ENCODE data around the gene FAM111B.

FAM111B gene

DNA sequence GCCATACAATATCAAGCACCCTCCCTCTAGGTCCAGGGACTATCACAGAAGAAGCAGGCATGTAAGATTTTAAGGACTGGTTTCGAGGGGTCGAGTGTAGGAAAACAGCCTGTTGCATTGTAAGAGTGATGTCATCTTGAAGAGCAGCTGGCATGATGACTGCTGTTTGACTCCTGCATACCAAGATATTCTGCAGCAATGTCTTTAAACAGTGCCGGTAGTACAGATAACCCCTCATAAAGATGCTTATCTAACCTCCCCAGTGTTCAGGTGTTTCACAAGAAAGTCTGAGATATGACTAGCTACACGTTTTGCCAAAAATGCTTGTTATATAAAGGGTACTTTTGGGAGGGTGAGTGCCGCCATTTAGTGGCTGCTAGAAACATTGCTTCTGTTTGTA is 47.6 kb downstream of the FAM111B start:
- peak overlapping the region; percentile 54 for H3K27ac ChIP-seq
- TF ChIP-seq, protein P1, sequence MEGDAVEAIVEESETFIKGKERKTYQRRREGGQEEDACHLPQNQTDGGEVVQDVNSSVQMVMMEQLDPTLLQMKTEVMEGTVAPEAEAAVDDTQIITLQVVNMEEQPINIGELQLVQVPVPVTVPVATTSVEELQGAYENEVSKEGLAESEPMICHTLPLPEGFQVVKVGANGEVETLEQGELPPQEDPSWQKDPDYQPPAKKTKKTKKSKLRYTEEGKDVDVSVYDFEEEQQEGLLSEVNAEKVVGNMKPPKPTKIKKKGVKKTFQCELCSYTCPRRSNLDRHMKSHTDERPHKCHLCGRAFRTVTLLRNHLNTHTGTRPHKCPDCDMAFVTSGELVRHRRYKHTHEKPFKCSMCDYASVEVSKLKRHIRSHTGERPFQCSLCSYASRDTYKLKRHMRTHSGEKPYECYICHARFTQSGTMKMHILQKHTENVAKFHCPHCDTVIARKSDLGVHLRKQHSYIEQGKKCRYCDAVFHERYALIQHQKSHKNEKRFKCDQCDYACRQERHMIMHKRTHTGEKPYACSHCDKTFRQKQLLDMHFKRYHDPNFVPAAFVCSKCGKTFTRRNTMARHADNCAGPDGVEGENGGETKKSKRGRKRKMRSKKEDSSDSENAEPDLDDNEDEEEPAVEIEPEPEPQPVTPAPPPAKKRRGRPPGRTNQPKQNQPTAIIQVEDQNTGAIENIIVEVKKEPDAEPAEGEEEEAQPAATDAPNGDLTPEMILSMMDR (conservative IDR thresholded peaks at IDR 0.05) = peak; percentile 39

DNA sequence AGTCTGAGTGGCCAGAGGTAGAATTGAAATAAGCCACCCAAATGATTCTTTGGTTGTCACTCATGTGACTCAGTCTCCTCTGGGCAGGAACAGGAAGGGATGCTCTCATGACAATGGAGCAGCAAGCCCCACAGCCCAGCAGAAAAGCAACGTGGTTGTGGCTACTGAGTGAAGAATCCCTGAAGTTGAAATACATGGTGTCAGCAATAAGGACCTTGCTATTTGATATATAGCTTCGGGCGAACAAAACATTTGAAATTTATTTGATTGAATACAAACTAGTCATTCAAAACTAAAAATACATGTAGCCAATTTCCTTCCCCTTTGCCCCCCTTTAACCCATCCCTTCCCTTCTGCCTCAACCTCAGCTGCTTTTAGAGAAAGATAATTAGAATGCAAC is 50.4 kb downstream of the FAM111B start:
- TF ChIP-seq, protein P1 (conservative IDR thresholded peaks at IDR 0.05) = no peak
- peak overlapping the region; percentile 24; the same call in 1 of the 2 replicates for H3K27ac ChIP-seq

DNA sequence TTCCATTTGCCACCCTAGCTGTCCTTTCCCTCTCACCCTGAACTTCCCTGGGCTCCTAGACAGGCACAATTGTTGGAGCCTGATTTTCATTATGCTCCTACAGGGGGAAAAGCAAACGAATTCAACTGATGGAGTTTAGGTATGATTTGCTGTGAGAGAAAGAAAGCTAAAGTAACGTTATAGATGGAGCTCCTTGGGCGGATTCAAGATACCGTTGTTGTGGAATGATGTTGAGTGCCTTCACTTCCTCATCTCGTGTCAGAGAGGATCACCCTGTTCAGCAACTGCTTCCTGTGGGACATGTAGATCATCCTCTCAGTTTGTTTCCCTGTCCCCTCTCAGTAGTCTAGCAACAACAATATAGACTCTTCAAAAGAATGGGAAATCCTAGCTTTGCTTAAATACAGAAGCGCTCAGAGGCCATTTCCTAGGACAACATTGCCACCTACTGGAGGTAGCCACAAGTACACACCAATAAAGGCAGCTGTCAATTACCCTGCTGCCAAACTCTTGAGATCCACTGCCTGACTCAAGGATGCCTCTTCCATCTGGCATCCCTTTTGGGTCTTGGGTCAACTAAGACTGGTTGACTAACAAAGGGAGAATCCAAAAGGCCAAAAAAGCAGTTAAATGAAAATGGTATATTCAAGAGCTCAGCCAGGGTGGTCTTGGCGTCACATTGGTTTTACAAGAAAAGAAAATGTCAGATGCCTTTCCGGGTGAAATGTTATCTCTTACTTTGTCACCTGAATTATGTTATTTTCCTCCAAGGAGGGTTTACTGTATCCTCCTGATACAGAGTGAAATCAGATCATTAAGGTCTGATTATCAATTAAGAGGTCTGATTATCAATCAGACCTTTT is 51.4 kb downstream of the FAM111B start:
- TF ChIP-seq, protein P1 (conservative IDR thresholded peaks at IDR 0.05) = peak; percentile 80
- H3K27ac ChIP-seq = peak overlapping the region; percentile 24; the same call in 1 of the 2 replicates

DNA sequence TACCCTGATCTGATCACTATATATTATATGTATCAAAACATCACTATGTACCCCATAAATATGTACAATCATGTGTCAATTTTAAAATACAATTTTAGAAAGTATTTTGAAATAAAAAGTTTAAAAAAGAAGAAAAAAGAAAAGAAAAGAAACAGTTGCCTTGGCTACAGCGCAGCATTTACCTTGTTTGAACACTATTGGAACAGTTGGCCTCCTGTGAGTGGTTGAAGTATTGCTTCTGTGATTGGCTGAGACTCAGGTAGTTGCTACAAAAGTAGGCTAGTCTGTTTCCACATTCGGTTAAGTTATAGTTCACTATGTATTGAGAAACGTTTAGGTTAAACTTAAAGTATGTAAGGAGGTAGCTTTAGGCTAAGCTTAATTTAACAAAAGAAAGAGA is 57.0 kb downstream of the FAM111B start:
- TF ChIP-seq, protein P1 (conservative IDR thresholded peaks at IDR 0.05) = no peak
- no peak overlapping the region for H3K27ac ChIP-seq

DNA sequence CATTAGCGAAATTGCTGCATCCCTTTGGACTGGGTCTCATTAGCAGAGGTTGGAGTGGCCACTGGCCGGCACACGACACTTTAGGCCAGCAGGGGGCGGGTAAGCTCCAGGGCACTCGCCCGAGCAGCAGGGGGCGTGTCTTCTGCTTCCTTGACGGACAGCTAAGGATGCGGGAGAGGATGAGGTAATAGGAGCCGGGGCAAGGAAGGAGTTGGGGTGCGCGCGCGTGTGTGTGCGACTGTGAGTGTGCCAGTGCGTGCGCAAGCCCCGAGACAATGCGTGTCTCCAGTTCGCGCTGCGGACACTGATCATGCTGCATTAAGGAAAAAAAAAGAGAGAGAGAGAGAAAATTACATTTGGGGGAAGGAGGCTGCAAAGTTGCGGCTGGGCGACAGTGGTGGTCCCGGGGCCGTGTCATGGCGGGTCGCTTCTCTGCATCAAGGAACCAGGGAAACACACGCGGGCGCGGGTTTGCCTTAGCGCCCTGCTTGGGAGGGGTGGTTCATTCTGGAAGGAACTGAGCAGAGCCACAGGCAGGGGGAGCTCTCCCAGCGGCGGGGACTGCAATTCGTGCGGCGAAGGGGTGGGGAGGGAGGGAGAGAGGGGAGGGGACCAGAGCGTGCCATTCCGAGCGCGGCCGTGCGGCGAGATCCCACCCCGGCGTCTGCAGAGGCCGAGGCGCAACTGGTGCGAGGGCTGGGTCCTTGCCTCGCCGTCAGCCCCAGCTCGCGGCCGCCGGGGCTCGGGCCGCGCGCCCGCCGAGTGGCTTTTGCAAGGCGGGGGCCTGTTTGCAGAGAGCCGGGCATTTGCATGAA is 64.7 kb downstream of the FAM111B start, which contains the start of gene DTX4:
Gene DTX4, plus strand, starts transcription at position 625 of the 815 bp plus-strand sequence. CDS start 464 bp downstream, outside the sequence.
- TF ChIP-seq, protein P1 (conservative IDR thresholded peaks at IDR 0.05) = peak; percentile 95
- H3K27ac ChIP-seq = peak within 1 kb of the TSS; percentile 65

DNA sequence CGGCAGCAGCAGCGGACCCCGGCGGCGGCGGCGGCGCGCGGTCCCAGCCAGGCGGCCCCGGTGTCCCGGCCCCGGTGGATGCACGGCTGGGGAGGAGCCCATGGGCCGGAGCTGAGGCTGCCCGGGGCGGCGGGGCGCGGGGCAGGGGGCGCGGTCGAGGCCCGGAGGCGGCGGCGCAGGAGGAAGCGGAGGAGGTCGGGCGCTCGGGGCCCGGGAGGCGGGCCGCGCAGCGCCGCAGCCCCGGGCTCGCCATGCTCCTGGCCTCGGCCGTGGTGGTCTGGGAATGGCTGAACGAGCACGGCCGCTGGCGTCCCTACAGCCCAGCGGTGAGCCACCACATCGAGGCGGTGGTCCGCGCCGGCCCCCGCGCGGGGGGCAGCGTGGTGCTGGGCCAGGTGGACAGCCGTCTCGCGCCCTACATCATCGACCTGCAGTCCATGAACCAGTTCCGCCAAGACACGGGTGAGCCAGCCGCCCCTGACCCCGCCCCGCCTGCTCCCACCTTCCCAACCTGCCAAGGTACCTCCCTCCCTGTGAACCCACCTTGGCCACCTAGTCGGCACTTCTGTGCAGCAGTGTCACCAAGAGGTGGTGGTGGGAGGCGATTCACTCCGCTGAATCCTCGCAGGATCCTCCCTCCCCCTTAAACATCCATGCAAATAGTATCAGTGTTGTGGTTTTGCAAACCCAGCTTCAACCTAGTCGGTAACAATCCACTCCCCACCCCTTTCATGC is 65.5 kb downstream of the FAM111B start:
- TF ChIP-seq, protein P1 (conservative IDR thresholded peaks at IDR 0.05) = no peak
- H3K27ac ChIP-seq = peak overlapping the region; percentile 65

Measured in VCaP (cell line).